Mesenchymal stem cell (in vitro differentiated cells and primary cell): Measurements from ENCODE around the gene ACAD8.

ENCODE experiments used
- DNase-seq: peaks from one replicate; pipeline ENCODE4 v3.0.0-alpha.2; 2013
- H2AFZ ChIP-seq: one replicate; pipeline ENCODE4 v1.6.1; 2013; ENCODE audit warnings: low read depth, mild to moderate bottlenecking, control low read depth, inconsistent platforms, low read length, moderate library complexity
- H2AK5ac ChIP-seq: 2 replicates; pipeline ENCODE4 v1.6.1; 2013; ENCODE audit warnings: low read length, moderate library complexity, mild to moderate bottlenecking, inconsistent platforms; ENCODE audit not compliant: severe bottlenecking
- H2BK120ac ChIP-seq: one replicate; pipeline ENCODE4 v1.6.1; 2013; ENCODE audit warnings: low read depth, mild to moderate bottlenecking, inconsistent platforms, low read length, moderate library complexity
- H2BK12ac ChIP-seq, 2 experiments: one replicate each; pipeline ENCODE4 v1.6.1; 2013; ENCODE audit warnings: inconsistent platforms in 2 of 2, low read length in 2 of 2, mild to moderate bottlenecking in 2 of 2, moderate library complexity in 2 of 2, control low read depth in 1 of 2
- H2BK15ac ChIP-seq: one replicate; pipeline ENCODE4 v1.6.1; 2013; ENCODE audit warnings: mild to moderate bottlenecking, low read depth, inconsistent platforms; ENCODE audit not compliant: poor library complexity, severe bottlenecking
- H2BK5ac ChIP-seq: 2 replicates; pipeline ENCODE4 v1.6.1; 2013; ENCODE audit warnings: low read depth, mild to moderate bottlenecking, low read length, control low read depth, inconsistent platforms; ENCODE audit not compliant: poor library complexity, severe bottlenecking
- H3K14ac ChIP-seq, 2 experiments: one replicate each; pipeline ENCODE4 v1.6.1; 2013; ENCODE audit warnings: inconsistent platforms in 2 of 2, low read length in 2 of 2, control low read depth in 1 of 2, mild to moderate bottlenecking in 1 of 2, moderate library complexity in 1 of 2
- H3K18ac ChIP-seq, 2 experiments: one replicate each; pipeline ENCODE4 v1.6.1; 2013; ENCODE audit warnings: inconsistent platforms in 2 of 2, low read length in 2 of 2, control low read depth in 1 of 2, low read depth in 1 of 2, mild to moderate bottlenecking in 1 of 2
- H3K23ac ChIP-seq, 2 experiments: one replicate each; pipeline ENCODE4 v1.6.1; 2013; ENCODE audit warnings: inconsistent platforms in 2 of 2, low read length in 2 of 2, mild to moderate bottlenecking in 2 of 2, moderate library complexity in 2 of 2, control low read depth in 1 of 2
- H3K27ac ChIP-seq: 2 replicates; pipeline ENCODE4 v1.5.1; 2013; ENCODE audit warnings: mild to moderate bottlenecking, moderate library complexity, low read length, control low read depth, inconsistent platforms; ENCODE audit not compliant: poor library complexity, severe bottlenecking
- H3K27me3 ChIP-seq, 2 experiments: 2 replicates each; pipeline versions ENCODE4 v1.6.1 to v1.7.0; 2013; ENCODE audit warnings: low read length in 2 of 2, mild to moderate bottlenecking in 2 of 2, moderate library complexity in 2 of 2, control low read depth in 1 of 2, inconsistent platforms in 1 of 2; ENCODE audit not compliant: control insufficient read depth in 1 of 2, insufficient read depth in 1 of 2
- H3K36me3 ChIP-seq, 2 experiments: 2 replicates each; pipeline versions ENCODE4 v1.6.1 to v1.7.0; 2013; ENCODE audit warnings: low read length in 2 of 2, control low read depth in 1 of 2, inconsistent platforms in 1 of 2, low read depth in 1 of 2, mild to moderate bottlenecking in 1 of 2; ENCODE audit not compliant: insufficient read depth in 2 of 2, control insufficient read depth in 1 of 2
- H3K4ac ChIP-seq, 2 experiments: one replicate each; pipeline ENCODE4 v1.6.1; 2013; ENCODE audit warnings: inconsistent platforms in 2 of 2, low read length in 2 of 2, mild to moderate bottlenecking in 2 of 2, moderate library complexity in 2 of 2, control low read depth in 1 of 2, low read depth in 1 of 2
- H3K4me1 ChIP-seq: 2 replicates; pipeline ENCODE4 v1.6.1; 2013; ENCODE audit warnings: low read depth, low read length, control low read depth; ENCODE audit not compliant: control insufficient read depth, insufficient read depth
- H3K4me2 ChIP-seq: 2 replicates; pipeline ENCODE4 v1.6.1; 2013; ENCODE audit warnings: low read length, mild to moderate bottlenecking, inconsistent platforms; ENCODE audit not compliant: poor library complexity, severe bottlenecking
- H3K4me3 ChIP-seq, 2 experiments: 2 replicates each; pipeline versions ENCODE4 v1.5.1 to v1.7.0; 2013; ENCODE audit warnings: low read length in 2 of 2, mild to moderate bottlenecking in 2 of 2, control low read depth in 1 of 2, low read depth in 1 of 2; ENCODE audit not compliant: insufficient read depth in 1 of 2
- H3K79me1 ChIP-seq: replicated peaks from 2 replicates; pipeline ENCODE4 v1.6.1; 2013; ENCODE audit warnings: mild to moderate bottlenecking, control low read depth, low read length, inconsistent platforms; ENCODE audit not compliant: poor library complexity, severe bottlenecking
- H3K9ac ChIP-seq: 2 replicates; pipeline ENCODE4 v1.7.0; 2013; ENCODE audit warnings: mild to moderate bottlenecking, low read length, moderate library complexity
- H3K9me3 ChIP-seq: 2 replicates; pipeline ENCODE4 v1.7.0; 2013; ENCODE audit warnings: mild to moderate bottlenecking, low read length; ENCODE audit not compliant: control insufficient read depth
- H4K8ac ChIP-seq: one replicate; pipeline ENCODE4 v1.6.1; 2013; ENCODE audit warnings: inconsistent platforms, mild to moderate bottlenecking, low read length, moderate library complexity
- H4K91ac ChIP-seq: one replicate; pipeline ENCODE4 v1.6.1; 2013; ENCODE audit warnings: mild to moderate bottlenecking, low read length, inconsistent platforms
- WGBS: methylation state at CpG from one replicate; pipeline ENCODE4 v1.1.7; 2013; ENCODE audit warnings: mixed read lengths; 5-methylcytosine and 5-hydroxymethylcytosine counted together

Gene ACAD8

DNA sequence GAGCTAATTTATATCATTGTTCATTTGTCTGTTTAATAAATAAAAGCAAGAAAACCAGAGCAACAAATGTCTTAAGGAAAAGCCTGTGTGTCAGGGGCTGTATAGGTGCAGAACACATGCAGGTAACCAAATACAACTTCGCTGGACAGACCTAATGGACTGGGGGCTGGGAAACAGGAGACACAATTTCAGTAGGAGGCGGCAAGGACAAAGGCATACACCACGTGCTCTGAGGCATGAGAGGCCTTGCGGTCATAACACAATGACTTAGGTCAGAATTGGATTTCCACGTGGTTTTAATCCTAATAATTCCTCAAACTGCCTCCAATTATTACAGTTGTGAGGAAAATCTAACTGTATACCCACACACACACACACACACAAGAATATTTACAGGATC, 14.1 kb downstream of the ACAD8 start:
- Histone ChIP-seq H3K27me3 (peaks cover 26% of the 10 kb centered on the region in 2 experiments), H3K23ac (no peak overlapping the region), H2BK15ac (no peak overlapping the region), H3K36me3 (peaks cover 14 to 22% of the 10 kb centered on the region in 2 experiments), H3K14ac (no peak overlapping the region), H4K91ac (no peak overlapping the region), H3K9ac (no peak overlapping the region), H3K4me1 (no peaks in the 10 kb centered on the region), H2BK12ac (no peak overlapping the region), H2AFZ (no peak overlapping the region), H3K4me3 (no peak overlapping the region), H2AK5ac (no peak overlapping the region), H4K8ac (no peak overlapping the region), H3K27ac (no peak overlapping the region), H3K4me2 (no peak overlapping the region), H3K18ac (no peak overlapping the region), H2BK5ac (no peak overlapping the region), H3K4ac (no peak overlapping the region), H2BK120ac (no peak overlapping the region), H3K79me1 (peaks cover 1% of the 10 kb centered on the region), H3K9me3 (no peaks in the 10 kb centered on the region)
- WGBS, result 73% methylated on average over 5 of the region's 5 CpGs
- no peak for DNase-seq

DNA sequence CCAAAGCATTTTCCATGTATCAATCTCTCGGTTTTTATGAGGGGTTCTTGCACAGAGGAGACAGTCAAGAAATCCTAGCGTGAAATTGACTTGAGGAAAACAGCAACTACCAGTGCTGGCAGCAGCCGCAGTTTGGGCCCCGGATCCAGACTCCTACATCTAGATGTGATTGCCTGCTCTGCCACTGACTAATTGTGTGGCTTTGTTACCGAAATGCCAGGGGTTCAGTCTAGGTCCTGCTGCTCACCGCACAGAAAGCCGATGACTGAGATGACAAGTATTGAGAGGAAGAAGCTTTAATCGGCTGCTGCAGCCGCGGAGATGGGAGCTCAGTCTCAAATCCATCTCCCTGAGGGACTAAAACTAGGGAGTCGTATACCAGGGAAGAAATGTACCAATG, 14.6 kb downstream of the ACAD8 start:
- Histone ChIP-seq H3K9ac (no peak overlapping the region), H3K4ac (no peak overlapping the region), H3K4me3 (no peak overlapping the region), H3K27ac (no peak overlapping the region), H3K4me2 (no peak overlapping the region), H2BK120ac (no peak overlapping the region), H3K23ac (no peak overlapping the region), H3K4me1 (no peaks in the 10 kb centered on the region), H3K18ac (no peak overlapping the region), H3K9me3 (no peaks in the 10 kb centered on the region), H4K8ac (no peak overlapping the region), H2AFZ (no peak overlapping the region), H3K36me3 (peaks cover 10 to 17% of the 10 kb centered on the region in 2 experiments), H2AK5ac (no peak overlapping the region), H3K14ac (no peak overlapping the region), H3K79me1 (peaks cover 1% of the 10 kb centered on the region), H2BK15ac (no peak overlapping the region), H2BK5ac (no peak overlapping the region), H2BK12ac (no peak overlapping the region), H3K27me3 (peaks cover 31% of the 10 kb centered on the region in 2 experiments), H4K91ac (no peak overlapping the region)
- DNase-seq, result no peak
- 92% methylated on average over 11 of the region's 11 CpGs for WGBS

DNA sequence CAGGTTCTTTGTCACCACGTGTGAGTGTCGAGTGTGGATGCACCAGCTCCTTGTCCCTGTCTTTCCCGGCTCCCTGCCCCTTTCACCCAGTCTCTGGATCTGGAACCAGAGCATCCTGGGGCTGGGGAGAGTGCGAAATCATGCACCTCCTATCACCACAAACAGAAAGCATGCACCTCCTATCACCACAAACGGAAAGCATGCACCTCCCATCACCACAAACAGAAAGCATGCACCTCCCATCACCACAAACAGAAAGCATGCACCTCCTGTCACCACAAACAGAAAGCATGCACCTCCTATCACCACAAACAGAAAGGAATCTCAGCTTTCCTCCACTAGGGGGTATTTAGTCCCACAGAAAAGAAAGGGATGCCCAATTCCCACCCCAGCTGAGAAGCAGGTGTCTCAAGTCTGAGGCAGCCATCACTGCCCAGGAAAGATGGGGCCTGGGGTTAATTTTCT, 16.9 kb downstream of the ACAD8 start:
- no peak overlapping the region for H2BK5ac ChIP-seq
- no peak overlapping the region for H3K27ac ChIP-seq
- 62% methylated on average over 5 of the region's 5 CpGs for WGBS
- no peak overlapping the region for H3K18ac ChIP-seq
- no peaks in the 10 kb centered on the region for H3K9me3 ChIP-seq
- DNase-seq, result no peak
- no peak overlapping the region for H3K23ac ChIP-seq
- H3K36me3 ChIP-seq, result peaks cover 0 to under 1% of the 10 kb centered on the region in 2 experiments
- no peak overlapping the region for H4K91ac ChIP-seq
- no peak overlapping the region for H2BK12ac ChIP-seq
- peaks cover 49 to 55% of the 10 kb centered on the region in 2 experiments for H3K27me3 ChIP-seq
- no peak overlapping the region for H2AFZ ChIP-seq
- H3K79me1 ChIP-seq, result no peaks in the 10 kb centered on the region
- no peak overlapping the region for H3K14ac ChIP-seq
- H2AK5ac ChIP-seq, result no peak overlapping the region
- no peaks in the 10 kb centered on the region for H3K4me1 ChIP-seq
- H3K4me3 ChIP-seq, result no peak overlapping the region
- no peak overlapping the region for H3K4ac ChIP-seq
- no peak overlapping the region for H2BK120ac ChIP-seq
- H4K8ac ChIP-seq, result no peak overlapping the region
- H3K9ac ChIP-seq, result no peak overlapping the region
- no peak overlapping the region for H2BK15ac ChIP-seq
- H3K4me2 ChIP-seq, result no peak overlapping the region

DNA sequence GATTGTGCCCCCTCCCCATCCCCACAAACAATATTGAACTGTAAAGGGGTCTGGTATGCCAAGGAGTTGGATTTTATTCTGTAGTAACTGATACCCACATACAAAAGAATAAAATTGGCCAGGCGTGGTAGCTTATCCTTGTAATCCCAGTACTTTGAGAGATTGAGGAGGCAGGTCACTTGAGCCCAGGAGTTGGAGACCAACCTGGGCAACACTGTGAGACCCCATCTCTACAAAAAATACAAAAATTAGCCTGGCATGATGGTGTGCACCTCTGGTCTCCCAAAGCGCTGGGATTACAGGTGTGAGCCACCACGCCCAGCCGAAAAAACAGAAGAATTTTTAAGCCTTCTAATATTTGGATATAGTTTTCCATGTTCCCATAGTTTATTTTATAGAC, 18.6 kb downstream of the ACAD8 start:
- H3K4me1 ChIP-seq, result peaks cover 15% of the 10 kb centered on the region
- no peak overlapping the region for H2BK12ac ChIP-seq
- H3K9ac ChIP-seq, result no peak overlapping the region
- no peak overlapping the region for H3K27ac ChIP-seq
- no peak overlapping the region for H2AFZ ChIP-seq
- H3K4me2 ChIP-seq, result no peak overlapping the region
- H3K4me3 ChIP-seq, result no peak overlapping the region
- 88% methylated on average over 1 of the region's 4 CpGs for WGBS
- no peak overlapping the region for H2BK120ac ChIP-seq
- no peak overlapping the region for H3K18ac ChIP-seq
- H2BK5ac ChIP-seq, result no peak overlapping the region
- peaks cover 61 to 70% of the 10 kb centered on the region in 2 experiments for H3K27me3 ChIP-seq
- no peaks in the 10 kb centered on the region for H3K9me3 ChIP-seq
- no peaks in the 10 kb centered on the region for H3K36me3 ChIP-seq
- no peak overlapping the region for H2BK15ac ChIP-seq
- no peak for DNase-seq
- no peaks in the 10 kb centered on the region for H3K79me1 ChIP-seq
- H3K23ac ChIP-seq, result no peak overlapping the region
- H4K8ac ChIP-seq, result no peak overlapping the region
- no peak overlapping the region for H3K4ac ChIP-seq
- H2AK5ac ChIP-seq, result no peak overlapping the region
- H4K91ac ChIP-seq, result no peak overlapping the region
- H3K14ac ChIP-seq, result no peak overlapping the region
